Small intestine (tissue), 7 donors: ENCODE measurements around the gene CGB8. TPM values are rescaled to one million over a fixed set of nuclear protein-coding genes. Genes with fewer than 3 reads are reported as not detected.
"Not testable (repeated sequence)": the region's sequence is repeated elsewhere in the genome, so short reads cannot be mapped to it uniquely, and the experiment has no call there.

ENCODE experiments used
- DNase-seq, 2 donors: peaks; one replicate each; pipeline versions ENCODE4 v3.0.0 to v3.0.0-alpha.2; 2013
- FAIRE-seq: peaks from 2 replicates; lab custom pipeline; 2012; peaks lifted over from hg19 to GRCh38; lab: Jason Lieb, UNC
- H3K27ac ChIP-seq, 3 donors: one replicate each; pipeline ENCODE4 v1.5.1; 2013; ENCODE audit warnings: low read length in 2 of 3, mild to moderate bottlenecking in 2 of 3, control low read depth in 1 of 3, inconsistent platforms in 1 of 3, low read depth in 1 of 3, moderate library complexity in 1 of 3
- H3K27me3 ChIP-seq, 3 donors: one replicate each; pipeline ENCODE4 v1.6.1; 2013; ENCODE audit warnings: low read length in 3 of 3, inconsistent platforms in 1 of 3; ENCODE audit not compliant: control insufficient read depth in 3 of 3, insufficient read depth in 3 of 3
- H3K36me3 ChIP-seq, 3 donors: one replicate each; pipeline ENCODE4 v1.6.1; 2013; ENCODE audit warnings: low read length in 3 of 3, inconsistent platforms in 1 of 3, low read depth in 1 of 3, mild to moderate bottlenecking in 1 of 3, moderate library complexity in 1 of 3; ENCODE audit not compliant: control insufficient read depth in 3 of 3, insufficient read depth in 2 of 3
- H3K4me1 ChIP-seq, 3 donors: one replicate each; pipeline ENCODE4 v1.6.1; 2013; ENCODE audit warnings: low read length in 2 of 3, inconsistent platforms in 1 of 3, low read depth in 1 of 3, mild to moderate bottlenecking in 1 of 3, moderate library complexity in 1 of 3; ENCODE audit not compliant: control insufficient read depth in 3 of 3, insufficient read depth in 2 of 3
- H3K4me3 ChIP-seq, 3 donors: one replicate each; pipeline ENCODE4 v1.5.1; 2013; ENCODE audit warnings: low read length in 3 of 3, control low read depth in 1 of 3, inconsistent platforms in 1 of 3, low read depth in 1 of 3, mild to moderate bottlenecking in 1 of 3, moderate library complexity in 1 of 3
- H3K9me3 ChIP-seq, 2 donors: one replicate each; pipeline ENCODE4 v1.6.1; 2013; ENCODE audit warnings: low read depth in 1 of 2, low read length in 1 of 2; ENCODE audit not compliant: control insufficient read depth in 2 of 2, insufficient read depth in 1 of 2
- WGBS, 3 donors: extraction: QIAGEN DNeasy Blood & Tissue Kit; methylation state at CpG; one replicate each; pipeline ENCODE4 v1.1.7; 2013; 5-methylcytosine and 5-hydroxymethylcytosine counted together
- polyA plus RNA-seq, 4 donors: library from polyadenylated mRNA; stranded (reverse) in 3 of 4; unstranded in 1 of 4; fragments of 200-250 nt in 3 of 4; fragments of 120-200 nt in 1 of 4; gene quantifications; one replicate each; pipeline versions ENCODE4 v1.2.1 to v1.2.3, GENCODE V29; 2013
- donor health status: healthy with polysubstance abuse.
- donor health status: control.
- donor health status: control.
- donor health status: Bipolar disorder and iron deficiency.
- donor health status: healthy.

Gene CGB8
- polyA plus RNA-seq, 4 donors, result not detected

GRCh38 chr19:49059053-49059452 lies 10.1 kb upstream of the CGB8 start:
- Histone ChIP-seq H3K4me3 (no peak overlapping the region), H3K4me1 (peaks cover 0 to 17% (median 2%) of the 10 kb centered on the region in 3 donors), H3K36me3 (no peaks in the 10 kb centered on the region), H3K27me3 (peaks cover 0 to 79% (median 10%) of the 10 kb centered on the region in 3 donors), H3K27ac (no peak overlapping the region), H3K9me3 (peaks cover 0 to 2% of the 10 kb centered on the region in 2 donors)
- DNase-seq (no peak), FAIRE-seq (no peak)
- WGBS, 3 donors, result 54 to 68% (median 62%) methylated on average over 9 of the region's 9 CpGs

DNA sequence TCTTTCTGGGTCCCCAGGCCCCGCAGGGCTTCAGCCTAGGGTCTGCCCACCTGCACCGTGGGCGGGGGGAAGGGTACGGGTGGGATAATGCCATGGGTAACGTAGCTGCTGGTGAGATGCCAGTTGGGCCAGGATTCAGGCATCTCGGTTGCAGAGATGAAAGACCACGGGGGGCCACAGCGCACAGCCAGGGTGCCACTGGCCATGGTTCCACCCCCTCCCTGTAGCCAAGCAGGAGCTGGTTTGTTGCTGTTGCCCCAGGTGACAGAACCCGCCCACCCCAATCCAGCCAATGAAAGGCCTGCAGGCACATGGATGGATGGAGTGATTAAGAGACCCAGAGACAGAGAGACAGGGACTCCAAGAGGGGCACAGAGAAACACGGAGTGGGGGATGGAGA lies 9.7 kb upstream of the CGB8 start:
- peaks cover 0 to 17% (median 2%) of the 10 kb centered on the region in 3 donors for H3K4me1 ChIP-seq
- peaks cover 0 to 74% (median 10%) of the 10 kb centered on the region in 3 donors for H3K27me3 ChIP-seq
- H3K4me3 ChIP-seq, result no peak overlapping the region
- DNase-seq (no peak), FAIRE-seq (no peak)
- H3K36me3 ChIP-seq, result no peaks in the 10 kb centered on the region
- H3K9me3 ChIP-seq, result peaks cover 0 to 2% of the 10 kb centered on the region in 2 donors
- H3K27ac ChIP-seq, result no peak overlapping the region
- 32 to 45% (median 41%) methylated on average over 10 of the region's 10 CpGs for WGBS, 3 donors

GRCh38 chr19:49057636-49058234 lies 8.8 kb upstream of the CGB8 start, which contains the start of gene CGB7:
Gene CGB7 (minus strand): TSS chr19:49057749. CDS start chr19:49055375, 2,374 bp downstream.
- FAIRE-seq (no peak), DNase-seq (peak; percentile 68 to 74)
- 3 to 7% (median 3%) methylated on average over 34 to 38 of the region's 38 CpGs for WGBS, 3 donors
- Histone ChIP-seq H3K9me3 (peaks cover 0 to 2% of the 10 kb centered on the region in 2 donors), H3K4me1 (peaks cover 0 to 17% (median 2%) of the 10 kb centered on the region in 3 donors), H3K27me3 (peaks cover 0 to 70% (median 10%) of the 10 kb centered on the region in 3 donors), H3K36me3 (no peaks in the 10 kb centered on the region), H3K27ac (no peak within 1 kb of the TSS), H3K4me3 (peak within 1 kb of the TSS; percentile 3 to 62 (median 40))

- not testable (repeated sequence) for H3K27ac ChIP-seq, FAIRE-seq, H3K36me3 ChIP-seq, H3K9me3 ChIP-seq, DNase-seq
- Histone ChIP-seq H3K4me1 (peaks cover 0 to 17% (median 2%) of the 10 kb centered on the region in 3 donors), H3K4me3 (peak overlapping the region in 2 of 3 donors; percentile 40 to 62), H3K27me3 (peaks cover 0 to 66% (median 8%) of the 10 kb centered on the region in 3 donors)
- WGBS, 3 donors, result 3% methylated on average over 27 to 34 of the region's 34 CpGs
These were observed 8.1 kb upstream of the CGB8 start for GRCh38 chr19:49056902-49057596.

DNA sequence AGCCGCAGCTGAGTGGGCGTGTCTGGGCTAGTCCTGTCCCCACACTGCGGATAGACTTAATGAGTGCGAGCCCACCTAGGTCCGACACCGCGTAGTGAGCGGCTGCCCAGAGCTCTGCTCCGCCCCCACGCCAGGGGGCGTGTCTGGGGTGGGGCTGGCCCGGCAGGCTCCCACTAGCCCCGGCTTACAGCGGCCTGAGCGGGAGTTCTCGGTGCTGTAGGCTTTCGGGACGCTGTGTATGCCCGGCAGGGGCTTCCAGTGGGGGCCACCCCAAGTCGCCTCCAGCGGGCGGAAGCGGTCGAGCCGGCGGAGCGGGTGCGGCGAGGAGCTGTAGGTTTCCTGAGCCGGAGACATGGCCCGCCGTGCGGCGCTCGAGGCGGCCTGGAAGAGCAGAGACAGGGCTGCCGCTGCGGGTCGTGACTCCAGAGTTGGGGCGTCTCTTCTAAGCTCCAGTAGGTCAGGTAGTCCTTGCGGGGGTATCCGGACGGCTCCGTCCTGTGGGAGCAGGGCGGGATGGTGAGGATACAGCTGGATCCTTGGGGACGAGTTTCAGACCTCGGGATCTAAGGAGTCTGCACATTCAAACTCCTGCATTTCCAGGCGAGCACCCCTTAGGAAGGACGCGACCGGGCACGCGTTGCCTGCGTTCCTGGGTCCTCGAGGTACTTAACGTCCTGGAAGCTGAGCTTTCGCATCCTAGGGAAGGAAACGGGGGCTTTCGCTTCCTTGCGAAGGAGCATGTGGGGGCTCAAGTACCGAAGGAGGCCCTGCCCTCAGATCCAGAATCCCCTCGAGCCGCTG lies 7.4 kb upstream of the CGB8 start:
- Histone ChIP-seq H3K27me3 (peaks cover 0 to 59% (median 8%) of the 10 kb centered on the region in 3 donors), H3K4me1 (peaks cover 0 to 17% (median 2%) of the 10 kb centered on the region in 3 donors), H3K4me3 (peak overlapping the region; percentile 25 to 62 (median 40)), H3K27ac (no peak overlapping the region), H3K9me3 (peaks cover 0 to 2% of the 10 kb centered on the region in 2 donors), H3K36me3 (no peaks in the 10 kb centered on the region)
- DNase-seq, result peak; percentile 52 to 74
- 1% methylated on average over 59 to 63 of the region's 63 CpGs for WGBS, 3 donors
- no peak for FAIRE-seq

DNA sequence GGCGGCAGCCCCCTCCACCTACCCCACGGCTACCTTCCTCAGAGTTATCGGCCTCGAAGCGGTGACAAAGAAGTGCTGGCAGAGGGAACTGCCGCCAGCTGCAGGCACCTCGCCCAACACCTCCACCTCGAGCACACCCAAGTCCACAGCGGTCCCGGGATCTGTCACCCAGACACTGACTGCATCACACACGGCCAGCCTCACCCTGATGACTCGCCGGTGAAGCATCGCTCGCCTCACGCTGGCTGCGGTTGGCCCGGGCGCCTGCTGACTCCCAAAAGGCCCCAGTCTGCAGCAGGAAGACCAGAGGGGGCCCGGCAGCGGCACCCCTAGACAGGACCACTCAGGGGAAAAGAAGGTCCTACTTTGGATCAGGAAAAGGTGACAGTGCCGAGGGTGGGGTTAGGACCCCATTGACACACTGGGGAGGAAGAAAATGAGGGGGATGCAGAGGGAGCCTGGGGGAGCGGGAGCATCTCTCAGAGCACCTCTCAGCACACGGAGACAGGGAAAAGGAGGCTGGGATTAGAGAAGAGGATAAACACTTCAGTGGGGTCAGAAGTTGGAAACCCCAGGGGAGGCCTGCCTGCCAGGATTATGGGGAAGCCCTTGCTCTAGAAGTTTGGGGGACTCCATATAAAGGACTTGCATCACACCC lies 1.6 kb upstream of the CGB8 start:
- not testable (repeated sequence) for FAIRE-seq, H3K36me3 ChIP-seq, H3K4me1 ChIP-seq, H3K4me3 ChIP-seq, DNase-seq, H3K27me3 ChIP-seq, H3K9me3 ChIP-seq, H3K27ac ChIP-seq
- 52 to 70% (median 61%) methylated on average over 24 of the region's 24 CpGs for WGBS, 3 donors

DNA sequence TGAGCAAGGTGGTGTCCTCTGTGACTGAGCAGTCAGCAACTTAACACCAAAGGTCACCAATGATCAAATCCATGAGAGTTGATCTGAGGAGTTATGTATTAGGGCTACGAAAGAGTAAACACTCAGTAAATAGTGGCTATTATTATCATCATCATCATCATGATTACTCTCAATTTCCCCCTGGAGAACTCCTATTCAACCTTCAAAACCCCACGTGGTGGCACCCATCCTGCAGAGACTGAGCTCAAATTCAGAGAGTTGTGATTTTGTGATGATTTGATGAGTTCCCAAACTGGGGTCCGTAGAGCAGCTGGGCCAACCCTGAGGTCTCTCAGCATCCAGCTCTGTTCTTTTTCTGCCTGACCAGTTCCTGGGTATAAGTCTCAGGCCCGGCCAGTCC lies 923 bp upstream of the CGB8 start:
- FAIRE-seq, H3K27me3 ChIP-seq, H3K36me3 ChIP-seq, DNase-seq, H3K4me3 ChIP-seq, H3K27ac ChIP-seq, H3K9me3 ChIP-seq, H3K4me1 ChIP-seq: not testable (repeated sequence)
- WGBS, 3 donors, result 66 to 80% (median 80%) methylated on average over 2 to 3 of the region's 4 CpGs

DNA sequence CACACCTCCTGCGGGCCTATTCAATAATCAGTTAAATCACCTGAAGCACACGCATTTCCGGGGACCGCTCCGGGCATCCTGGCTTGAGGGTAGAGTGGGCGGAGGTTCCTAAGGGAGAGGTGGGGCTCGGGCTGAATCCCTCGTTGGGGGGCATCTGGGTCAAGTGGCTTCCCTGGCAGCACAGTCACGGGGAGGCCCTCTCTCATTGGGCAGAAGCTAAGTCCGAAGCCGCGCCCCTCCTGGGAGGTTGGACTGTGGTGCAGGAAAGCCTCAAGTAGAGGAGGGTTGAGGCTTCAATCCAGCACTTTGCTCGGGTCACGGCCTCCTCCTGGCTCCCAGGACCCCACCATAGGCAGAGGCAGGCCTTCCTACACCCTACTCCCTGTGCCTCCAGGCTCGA lies 5.4 kb downstream of the CGB8 start, which contains the start of gene CGB5:
Gene CGB5 (plus strand): TSS at position 301 of the 400 bp plus-strand sequence. CDS start 362 bp downstream, outside the sequence.
- DNase-seq, FAIRE-seq, H3K4me1 ChIP-seq, H3K27ac ChIP-seq, H3K27me3 ChIP-seq, H3K9me3 ChIP-seq, H3K36me3 ChIP-seq, H3K4me3 ChIP-seq: not testable (repeated sequence)
- WGBS, 3 donors, result 53 to 66% (median 62%) methylated on average over 14 of the region's 15 CpGs
